Breast epithelium (tissue), 3 donors: ENCODE data around the gene HSDL2.
A peak's percentile ranks its signal among the peaks of the same experiment; 100 is the strongest.

Experiments
- POLR2AphosphoS5 ChIP-seq, 3 donors: sonication (generic); formaldehyde crosslinking; IDR thresholded peaks; one replicate each; pipeline ENCODE4 v1.6.1; 2017; ENCODE audit warnings: antibody characterized with exemption in 3 of 3
- TF ChIP-seq, protein P1 (sequence below), 3 donors: fragments of 450-650 bp; IDR thresholded peaks; one replicate each; pipeline ENCODE4 v1.5.1; 2016 to 2017; ENCODE audit warnings: antibody characterized with exemption in 3 of 3, mild to moderate bottlenecking in 3 of 3, moderate library complexity in 3 of 3

DNA sequence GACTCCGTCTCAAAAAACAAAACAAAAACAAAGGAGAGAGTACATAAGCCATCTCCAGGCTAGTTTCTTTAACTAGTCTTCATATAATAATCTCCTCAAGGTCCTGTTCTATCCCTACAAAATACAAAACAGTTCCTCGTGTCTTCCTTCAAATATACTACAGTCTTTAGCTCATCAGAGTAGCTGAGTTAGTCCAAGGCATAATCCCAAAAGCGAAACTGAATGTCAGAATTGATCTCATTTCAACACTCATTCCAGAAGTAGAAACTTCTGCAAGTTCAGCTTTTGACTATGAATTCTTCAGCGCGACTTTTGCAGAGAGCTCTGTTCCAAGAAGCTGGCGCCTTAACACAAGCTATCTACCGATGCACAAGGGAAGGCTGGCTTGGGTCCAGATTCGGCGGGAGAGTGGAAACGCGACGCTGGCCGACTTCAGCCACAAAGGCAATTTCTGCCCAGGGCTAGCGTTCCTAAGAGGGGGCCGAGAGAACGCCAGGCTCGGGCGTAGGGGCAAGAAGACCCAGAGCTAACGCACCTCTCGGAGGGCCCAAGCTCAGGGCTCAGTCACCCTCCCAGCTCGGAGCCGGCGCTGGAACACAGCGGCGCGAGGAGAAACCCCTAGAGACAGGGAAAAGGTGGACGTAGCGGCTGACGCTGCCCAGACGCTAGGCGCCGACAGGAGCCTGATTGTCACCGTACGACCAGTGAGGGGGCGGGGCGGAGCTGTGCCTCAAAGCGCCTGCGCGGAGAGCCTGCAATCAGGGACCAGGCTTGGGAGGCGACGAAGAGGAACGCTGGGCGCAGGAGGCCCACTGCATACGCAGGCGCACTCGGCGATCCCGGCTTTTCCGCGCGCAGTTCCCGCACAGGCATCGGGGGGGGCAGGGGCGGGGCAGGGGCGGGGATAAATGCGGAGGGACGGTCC, 469 bp upstream of the HSDL2 start:
- TF ChIP-seq POLR2AphosphoS5 (IDR thresholded peaks at IDR 0.05) = peak; percentile 73 to 88 (median 77)
- TF ChIP-seq, protein P1, sequence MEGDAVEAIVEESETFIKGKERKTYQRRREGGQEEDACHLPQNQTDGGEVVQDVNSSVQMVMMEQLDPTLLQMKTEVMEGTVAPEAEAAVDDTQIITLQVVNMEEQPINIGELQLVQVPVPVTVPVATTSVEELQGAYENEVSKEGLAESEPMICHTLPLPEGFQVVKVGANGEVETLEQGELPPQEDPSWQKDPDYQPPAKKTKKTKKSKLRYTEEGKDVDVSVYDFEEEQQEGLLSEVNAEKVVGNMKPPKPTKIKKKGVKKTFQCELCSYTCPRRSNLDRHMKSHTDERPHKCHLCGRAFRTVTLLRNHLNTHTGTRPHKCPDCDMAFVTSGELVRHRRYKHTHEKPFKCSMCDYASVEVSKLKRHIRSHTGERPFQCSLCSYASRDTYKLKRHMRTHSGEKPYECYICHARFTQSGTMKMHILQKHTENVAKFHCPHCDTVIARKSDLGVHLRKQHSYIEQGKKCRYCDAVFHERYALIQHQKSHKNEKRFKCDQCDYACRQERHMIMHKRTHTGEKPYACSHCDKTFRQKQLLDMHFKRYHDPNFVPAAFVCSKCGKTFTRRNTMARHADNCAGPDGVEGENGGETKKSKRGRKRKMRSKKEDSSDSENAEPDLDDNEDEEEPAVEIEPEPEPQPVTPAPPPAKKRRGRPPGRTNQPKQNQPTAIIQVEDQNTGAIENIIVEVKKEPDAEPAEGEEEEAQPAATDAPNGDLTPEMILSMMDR (IDR thresholded peaks at IDR 0.05) = no peak
